ENCODE results near the gene CDH23.

Gene CDH23

DNA sequence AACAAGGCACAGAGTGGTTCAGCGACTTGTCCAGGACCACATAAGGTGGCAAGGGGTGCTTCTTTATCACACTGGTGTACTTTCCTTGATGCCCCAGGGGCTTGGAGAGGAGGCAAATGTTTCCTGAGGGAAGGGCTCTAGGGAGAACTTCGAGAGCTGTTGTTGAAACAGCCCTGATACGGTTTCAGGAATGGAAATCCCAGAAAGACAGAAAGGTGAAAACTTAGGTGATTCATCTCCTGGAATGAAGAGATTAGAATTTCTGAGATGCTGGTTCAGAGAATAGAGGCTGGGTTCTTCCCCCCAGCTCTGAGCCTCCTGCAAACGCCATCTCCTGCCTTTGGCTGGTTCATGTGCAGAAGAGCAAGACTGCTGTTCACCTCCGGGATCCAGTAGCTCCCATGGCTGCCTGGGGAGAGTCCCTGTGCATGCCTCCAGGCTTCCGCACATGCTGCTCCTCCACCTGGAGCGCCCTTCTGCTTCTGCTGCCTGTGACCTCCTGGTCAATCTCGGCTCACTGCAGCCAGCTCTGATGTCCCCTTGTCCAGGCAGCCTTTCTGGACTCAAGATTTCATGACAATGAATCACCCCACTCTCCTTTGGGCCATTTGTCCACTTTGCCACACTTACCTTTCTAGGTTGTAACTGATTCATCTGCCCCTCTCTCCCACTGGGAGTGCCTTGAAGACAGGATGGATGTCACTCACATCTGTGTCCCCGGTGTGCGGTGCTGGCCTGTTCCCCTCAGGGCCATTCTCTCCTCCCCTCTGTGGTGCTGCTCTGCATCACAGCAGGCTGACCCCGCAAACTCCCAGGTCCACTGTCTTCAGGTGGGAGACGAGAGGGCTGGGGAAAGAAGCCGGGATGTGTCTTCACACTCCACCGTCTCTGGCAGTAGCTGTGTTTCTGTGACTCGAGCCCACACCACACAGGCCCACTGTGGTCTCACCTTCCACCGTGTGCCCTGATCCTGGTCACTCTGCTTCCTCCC is 3.6 kb upstream of the CDH23 start:
- no peak for DNase-seq (ENCODE audit: low spot score)

DNA sequence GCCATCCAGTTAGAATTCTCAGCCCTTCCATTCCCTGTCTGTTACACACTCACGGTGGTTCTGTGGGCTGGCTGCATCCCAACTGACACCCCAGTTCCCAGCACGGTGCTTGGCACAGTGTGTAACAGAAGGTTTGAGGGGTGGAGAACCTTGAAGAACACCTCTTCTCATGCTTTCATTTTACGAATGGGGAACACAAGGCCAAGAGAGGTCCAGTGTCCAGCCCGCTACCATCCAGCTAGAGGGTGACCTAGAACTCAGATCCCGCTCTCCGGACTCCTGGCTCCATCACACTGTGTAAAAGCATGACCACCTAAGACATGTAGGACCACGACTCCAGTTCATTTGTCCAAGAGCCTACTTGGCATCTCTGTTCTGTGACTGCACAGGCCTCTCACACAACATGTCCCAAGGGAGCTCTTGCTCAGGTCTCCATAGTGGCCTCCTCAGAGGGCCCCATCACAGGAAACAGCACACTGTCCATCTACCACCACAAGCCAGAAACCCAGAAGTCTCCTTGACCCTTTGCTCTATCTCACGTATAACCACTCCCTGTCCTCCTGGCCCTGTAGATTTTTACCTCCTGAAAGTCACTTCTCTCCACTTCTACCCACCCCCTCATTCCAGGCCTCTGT is 2.8 kb upstream of the CDH23 start:
- no peak for DNase-seq (ENCODE audit: low spot score)

DNA sequence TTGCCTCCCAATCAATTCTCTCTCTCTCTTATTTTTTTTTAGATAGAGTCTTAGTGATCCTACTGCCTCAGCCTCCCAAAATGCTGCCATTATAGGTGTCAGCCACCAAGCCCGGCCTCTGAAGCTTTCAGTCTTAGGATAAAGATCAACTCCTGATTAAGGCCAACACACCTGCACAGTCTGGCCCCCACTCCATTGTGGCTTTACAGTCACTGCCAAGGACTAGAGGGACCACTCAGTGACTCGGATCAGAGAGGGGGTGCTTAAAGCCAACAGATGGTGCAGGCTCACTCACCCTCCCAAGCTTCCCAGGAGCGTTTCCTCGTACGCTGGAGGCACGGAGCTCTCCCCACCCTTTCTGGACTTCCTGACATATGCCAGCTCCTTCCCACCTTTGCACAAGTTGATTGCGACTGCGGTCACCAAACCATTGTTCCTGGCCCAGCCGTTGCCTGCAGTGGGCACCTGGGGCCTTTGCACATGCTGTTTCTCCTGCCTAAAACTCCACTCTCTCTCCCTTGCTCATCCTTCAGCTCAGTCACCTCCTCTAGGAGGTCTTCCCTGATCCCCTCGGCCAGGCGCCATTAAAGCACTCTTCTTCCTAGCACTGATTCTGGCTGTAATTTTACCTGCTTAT is 1.7 kb upstream of the CDH23 start:
- no peak for DNase-seq (ENCODE audit: low spot score)

DNA sequence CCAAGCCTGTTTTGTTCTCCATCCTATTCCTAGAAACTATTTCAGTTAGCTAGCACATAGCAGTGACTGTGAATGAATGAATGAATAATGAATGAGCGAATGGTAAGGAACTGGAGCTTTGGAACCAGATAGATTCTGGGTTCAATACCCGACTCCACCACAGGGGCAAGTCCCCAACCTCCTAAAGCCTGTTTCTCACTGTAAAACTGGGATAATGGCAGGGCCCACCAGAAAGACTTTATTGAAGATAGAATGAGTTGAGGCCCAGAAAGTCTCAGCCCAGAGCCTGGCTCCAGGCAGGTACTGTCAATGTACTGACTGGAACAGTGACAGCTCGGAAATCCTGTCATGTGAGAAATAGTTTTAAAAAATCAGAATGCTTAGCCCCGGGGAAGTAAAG is 1.1 kb upstream of the CDH23 start:
- DNase-seq (ENCODE audit: low spot score), result no peak

DNA sequence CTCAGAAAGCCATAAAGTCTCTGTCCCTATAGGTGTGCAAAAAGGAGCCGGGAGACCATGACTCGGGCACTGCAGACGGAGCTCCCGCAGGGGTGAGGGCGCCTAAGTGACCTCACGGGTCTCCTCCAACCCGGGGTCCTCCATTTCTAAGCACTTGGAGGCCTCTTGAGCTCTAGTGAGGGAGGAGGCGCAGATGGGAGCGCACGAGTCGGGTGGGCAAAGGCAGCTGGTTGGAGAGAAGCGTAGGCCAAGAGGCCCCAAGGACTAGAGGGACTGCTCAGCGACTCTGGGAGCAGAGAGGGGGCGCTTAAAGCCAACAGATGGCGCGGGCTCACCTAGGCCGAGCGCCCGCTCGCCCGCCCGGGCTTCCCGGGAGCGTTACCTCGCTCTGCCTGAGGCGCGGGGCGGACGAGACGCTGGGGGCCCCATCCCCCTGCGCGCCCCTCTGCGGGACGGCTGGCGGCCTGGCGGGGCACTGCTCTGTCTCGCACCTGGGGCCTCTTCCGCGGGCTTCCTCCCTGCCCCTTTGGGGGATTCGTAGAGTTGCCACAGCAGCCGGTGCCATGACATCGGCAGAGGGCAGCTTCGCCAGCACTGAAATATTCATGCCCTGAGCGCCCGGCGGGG is 523 bp upstream of the CDH23 start:
- no peak for DNase-seq (ENCODE audit: low spot score)

DNA sequence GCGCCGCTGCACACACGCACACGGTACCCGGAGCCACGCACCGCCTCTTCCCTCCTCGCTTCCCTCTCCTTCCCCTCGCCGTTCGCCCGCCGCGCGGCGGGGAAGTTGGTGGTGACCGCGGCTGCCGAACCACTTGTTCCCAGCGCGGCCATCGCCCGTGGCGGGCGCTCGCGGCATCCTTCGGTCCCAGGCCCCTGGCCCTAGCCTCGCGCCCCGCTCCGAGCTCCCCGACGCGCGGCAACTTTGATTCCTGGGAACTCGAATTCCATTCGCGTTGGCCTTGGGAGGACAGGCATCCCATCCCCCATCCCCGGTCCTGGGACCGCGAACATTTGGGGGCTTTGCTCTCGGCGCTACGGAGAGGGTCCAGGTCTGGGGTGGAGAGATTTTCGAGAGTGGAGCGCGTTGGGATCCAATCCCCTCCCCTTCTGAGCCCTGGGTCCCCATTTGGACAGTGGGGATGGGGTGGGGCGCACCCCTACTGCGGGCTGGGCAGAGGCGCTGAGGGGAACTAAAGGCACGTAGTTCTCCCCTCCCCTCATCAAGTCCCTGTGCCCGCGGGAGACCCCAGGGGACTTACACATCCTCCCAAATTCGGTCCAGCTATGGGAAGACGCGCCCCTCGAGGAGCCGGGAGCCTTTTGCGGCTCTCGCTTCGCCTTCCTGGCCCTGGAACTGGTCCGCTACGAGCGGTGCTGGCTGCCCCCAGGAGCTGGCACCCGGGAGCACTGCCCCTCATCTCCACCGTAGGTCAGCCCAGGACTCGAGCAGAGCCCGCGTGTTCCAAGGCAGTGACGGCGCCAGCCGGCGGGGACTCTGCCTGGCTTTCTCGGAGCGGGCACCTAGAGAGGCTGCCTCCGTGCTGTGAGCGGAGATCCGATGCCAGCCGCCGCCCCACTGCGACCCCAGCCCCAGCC is 834 bp downstream of the CDH23 start:
- DNase-seq (ENCODE audit: low spot score), result no peak

DNA sequence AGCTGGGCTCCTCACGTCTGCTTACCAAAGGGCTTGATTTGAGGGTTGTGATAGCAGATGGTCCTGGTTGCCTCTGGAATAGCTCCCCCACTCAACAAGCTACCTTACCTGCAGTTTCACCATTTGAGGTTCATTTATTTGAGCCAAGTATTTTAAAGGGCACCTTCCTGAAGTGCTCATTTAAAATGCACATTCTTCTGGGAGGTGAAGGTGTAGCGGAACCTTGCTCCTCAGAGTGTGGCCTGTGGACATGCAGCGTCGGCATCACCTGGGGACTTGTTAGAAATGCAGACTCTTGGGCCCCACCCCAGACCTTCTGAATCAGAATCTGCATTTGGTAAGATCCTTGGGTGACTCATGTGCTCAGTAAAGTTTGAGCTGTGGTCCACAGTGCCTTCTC is 2.3 kb downstream of the CDH23 start:
- DNase-seq (ENCODE audit: low spot score), result no peak

DNA sequence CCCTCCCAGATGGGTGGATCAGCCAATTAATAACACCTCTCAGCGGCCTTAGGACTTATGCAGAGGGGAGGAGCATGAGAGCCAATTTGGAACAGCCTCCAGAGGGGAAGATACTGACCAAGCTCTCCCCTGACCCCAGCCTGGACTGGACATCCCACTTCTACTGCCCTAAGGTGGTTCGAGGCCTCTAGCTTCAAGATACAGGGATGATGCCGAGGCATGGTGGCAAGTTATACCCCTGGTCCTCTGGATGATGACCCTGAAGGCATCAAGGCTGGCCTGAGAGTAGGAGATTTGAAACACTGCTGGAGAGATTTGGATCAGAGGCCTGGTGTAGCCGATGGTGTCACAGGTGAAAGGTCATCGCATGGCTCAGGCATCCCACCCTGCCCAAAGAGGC is 3.2 kb downstream of the CDH23 start:
- DNase-seq (ENCODE audit: low spot score), result no peak

DNA sequence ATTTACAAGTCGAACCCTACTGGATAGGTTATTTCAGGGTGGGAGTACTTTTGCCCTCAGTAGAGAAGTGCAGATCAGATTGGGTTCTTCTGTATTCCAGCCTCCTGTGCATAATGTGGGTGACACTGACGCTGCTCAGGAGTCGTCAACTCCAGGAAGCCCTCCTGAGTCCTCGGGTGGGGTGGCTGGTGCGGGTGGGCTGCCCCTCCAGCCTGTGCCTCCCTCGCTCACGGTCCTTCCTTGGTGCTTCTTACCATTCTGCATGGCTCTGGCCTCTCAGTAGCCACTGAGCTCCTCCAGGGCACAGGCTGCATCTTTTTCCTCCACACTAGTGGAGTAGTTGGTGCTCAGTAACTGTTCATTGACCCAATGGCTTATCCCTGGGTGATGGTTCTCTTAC is 4.3 kb downstream of the CDH23 start:
- DNase-seq (ENCODE audit: low spot score), result no peak

DNA sequence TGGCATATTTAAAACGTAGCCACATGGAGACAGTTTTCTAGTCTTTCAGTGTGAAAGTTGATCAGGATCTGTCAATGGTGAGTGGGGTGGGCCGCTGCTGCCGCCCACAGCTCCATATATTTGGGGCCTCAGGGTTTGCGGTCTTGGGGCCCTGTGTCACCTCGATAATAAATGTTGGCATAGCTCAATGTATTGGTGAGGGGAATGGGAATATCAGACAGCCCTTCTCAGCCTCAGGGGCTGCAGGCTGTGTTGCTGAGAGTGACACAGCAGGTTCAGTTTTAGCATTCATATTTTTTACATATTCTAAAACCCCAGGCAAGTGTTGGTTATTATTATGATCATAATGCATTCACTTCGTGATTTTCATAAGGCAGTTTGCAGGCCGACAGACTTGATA is 5.3 kb downstream of the CDH23 start:
- DNase-seq (ENCODE audit: low spot score), result no peak

DNA sequence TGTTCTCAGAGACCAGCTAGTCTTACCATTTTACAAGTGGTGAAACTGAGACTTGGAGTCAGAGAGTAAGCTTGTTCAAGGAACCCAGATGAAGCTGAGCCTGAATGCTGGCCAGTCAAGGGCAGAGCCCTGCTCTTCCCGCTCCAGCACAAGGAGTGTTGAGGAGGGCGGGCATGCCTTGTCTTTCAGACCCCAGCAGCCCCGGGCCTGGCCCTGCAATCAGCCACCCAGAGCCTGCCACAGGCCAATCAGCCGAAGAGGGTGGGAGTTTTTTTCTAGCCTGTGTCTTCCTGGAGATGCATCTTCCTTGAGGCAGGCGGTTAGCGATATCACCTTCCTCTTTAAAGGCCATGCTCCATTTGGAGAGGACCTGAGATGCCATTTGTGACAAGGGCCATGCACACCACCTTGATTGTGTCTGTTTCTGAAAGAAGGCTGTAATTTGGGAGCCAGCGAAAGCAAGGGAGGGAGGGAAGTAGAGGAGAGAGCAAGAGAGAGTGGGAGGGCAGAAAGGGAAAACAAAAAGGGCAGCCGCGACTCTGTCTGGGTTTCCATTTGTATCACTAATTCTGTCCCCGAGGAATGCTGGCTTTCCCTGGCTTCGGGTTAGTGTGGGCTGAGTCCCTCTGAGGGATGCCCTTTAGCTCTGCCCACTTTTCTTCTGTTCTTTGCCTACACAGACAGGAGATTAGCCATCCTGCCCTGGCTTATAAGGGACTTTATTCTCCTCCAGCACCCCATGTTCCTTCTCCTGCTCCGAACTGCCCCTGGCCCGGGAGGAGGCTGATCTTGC is 8.0 kb downstream of the CDH23 start:
- DNase-seq (ENCODE audit: low spot score), result no peak

DNA sequence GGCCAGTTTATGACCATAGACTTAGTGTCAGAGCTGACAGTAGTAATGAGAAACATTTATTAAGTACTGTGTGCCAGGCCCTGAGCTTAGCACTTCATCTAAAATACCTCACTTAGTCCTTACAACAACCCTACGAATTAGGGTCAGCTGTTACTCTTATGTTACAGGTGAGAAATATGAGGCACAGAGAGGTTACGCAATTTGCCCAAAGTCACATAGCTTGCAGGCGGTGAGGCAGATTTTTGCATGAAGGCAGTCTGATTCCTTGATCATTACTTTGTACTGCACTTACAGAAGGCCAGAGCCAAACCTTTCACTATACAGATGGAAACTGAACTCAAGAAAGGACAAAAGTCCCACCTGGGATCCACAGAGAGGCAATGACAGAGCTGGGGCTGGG is 10.2 kb downstream of the CDH23 start:
- no peak for DNase-seq (ENCODE audit: low spot score)

DNA sequence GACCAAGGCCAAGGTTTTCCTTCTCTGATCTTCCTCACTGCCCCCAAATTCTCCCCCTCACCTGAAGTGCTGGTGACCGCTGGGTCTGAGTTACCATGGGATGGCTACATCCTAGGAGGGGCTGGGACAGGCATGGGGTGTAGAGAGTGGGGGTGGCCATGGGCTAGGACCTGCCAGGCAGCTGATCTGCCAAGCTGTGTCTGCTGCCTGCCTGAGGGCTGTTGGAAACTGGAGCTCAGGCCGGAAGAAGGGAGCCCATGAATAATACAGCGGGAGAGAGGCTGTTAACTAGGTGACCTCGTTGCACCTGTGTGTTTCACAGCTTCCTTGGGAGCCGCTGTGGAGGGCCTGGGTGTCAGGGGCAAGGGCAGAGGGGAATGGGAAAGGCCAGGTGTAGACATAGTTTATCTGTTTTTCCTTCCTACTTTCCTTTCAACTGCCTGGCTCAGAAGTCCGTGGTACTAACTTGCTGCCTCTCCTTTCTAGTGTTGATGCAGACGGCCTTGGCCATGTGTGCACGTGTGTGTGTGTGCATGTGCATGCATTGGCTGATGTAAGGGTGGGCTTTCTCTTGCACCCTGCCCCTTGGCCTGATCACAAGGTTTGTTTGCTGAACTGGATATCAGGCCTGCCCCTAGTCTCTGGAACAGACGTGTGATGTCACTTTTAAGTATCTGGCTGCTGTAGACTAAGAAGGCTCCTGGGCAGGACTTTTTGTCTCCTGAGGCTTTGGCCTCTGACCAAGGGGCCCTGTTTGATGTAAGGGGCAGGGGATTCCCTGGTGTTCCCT is 11.9 kb downstream of the CDH23 start:
- no peak for DNase-seq (ENCODE audit: low spot score)

DNA sequence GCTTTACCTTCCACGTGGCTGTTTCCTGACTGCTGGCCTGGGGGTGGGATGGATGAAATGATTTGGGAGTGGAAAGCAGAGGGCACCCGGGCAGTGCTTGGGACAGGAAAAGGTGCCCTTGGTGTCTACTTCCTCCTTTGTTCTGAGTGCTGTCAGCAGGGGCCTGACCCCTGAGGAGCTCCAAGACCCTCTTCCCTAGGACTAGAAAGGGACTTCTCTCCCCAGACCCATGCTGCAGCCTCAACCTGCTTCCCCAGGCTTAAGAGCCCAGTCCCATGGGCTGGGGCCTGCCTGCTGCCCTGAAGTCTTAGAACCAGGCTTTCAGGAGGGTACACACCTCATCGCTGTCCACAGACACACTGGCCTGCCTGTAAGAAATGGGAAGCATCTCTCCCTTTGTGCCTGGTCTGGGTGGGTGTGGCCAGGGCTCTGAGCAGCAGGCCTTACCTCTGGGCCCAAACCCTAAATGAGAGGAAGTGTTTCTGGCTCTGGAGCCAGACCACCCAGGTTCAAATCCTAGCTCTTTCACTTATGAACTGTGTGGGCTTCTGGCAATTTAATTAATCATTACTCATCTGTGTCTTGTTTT is 12.9 kb downstream of the CDH23 start:
- DNase-seq (ENCODE audit: low spot score), result no peak

DNA sequence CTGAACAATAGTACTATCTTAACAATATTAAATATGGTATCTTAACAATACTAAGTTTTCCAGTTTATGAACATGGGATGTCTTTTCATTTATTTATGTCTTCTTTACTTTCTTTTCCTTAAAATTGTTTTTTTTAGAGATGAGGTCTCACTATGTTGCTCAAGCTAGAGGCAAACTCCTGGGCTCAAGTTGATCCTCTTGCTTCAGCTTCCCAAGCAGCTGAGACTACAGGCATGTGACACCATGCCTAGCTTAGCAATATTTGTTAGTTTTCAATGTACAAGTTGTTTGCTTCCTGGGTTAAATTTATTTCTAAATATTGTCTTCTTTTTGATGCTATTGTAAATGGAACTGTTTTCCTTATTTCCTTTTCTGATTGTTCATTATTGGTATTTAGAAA is 16.9 kb downstream of the CDH23 start:
- DNase-seq (ENCODE audit: low spot score), result no peak

DNA sequence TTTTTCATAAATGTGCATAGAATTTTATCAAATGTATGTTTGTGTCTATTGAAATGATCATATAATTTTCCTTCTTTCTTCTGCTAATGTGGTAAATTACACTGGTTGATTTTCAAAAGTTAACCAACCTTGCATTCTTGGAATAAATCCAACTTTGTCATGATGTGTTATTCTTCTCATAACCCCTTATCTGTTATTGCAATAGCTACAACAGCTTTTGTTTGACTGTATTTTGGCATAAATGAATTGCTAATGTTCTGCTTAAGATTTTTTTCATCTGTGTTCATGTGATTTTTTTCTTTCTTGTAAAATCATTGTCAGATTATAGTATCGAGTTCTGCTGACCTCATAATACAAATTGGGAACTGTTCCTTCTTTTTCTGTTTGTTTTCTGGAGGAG is 17.6 kb downstream of the CDH23 start:
- DNase-seq (ENCODE audit: low spot score), result no peak

DNA sequence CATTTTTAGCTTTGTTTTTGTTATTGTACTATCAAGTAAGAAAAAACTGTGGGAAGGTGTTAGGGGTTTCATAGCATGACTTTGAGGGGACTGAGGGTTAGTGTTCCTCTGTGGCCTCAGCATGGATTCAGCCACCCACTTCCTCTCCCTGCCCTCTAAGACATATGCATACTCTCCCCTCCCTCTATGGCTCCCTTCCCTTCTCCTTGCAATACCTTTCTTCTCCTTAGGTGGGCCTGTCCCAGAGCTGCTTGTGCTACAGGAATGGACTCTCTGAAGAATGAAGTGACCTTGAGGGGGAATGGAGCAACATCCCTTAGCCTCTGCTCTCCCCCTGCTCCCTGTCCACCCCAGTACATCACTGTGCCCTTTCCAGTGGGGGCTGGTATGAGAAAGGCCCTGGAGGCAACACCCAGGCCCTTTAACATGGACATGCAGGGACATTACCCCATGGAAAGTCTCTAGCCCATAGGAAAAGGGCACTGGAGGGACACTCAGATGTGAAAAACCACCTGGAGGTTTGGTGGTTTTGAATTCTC is 22.4 kb downstream of the CDH23 start:
- DNase-seq (ENCODE audit: low spot score), result no peak

DNA sequence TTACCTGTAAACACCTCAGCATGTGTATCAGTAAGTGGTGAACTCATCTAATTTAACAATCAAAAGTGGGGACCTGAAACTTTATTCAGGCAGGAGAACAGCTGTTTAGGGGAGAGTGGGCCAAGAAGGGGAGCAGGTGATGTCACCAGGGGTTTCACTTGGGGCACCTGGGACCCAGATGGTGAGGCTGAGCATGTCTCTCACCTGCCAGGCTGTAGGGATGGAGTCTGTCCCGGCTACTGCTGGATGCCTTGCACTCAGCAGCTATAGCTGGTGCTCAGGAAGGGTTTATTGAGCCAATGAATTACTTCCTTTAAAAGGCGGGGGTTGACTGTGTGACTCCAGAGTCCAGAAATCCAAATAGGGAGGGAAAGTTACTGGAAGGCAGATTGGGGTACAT is 23.0 kb downstream of the CDH23 start:
- no peak for DNase-seq (ENCODE audit: low spot score)

DNA sequence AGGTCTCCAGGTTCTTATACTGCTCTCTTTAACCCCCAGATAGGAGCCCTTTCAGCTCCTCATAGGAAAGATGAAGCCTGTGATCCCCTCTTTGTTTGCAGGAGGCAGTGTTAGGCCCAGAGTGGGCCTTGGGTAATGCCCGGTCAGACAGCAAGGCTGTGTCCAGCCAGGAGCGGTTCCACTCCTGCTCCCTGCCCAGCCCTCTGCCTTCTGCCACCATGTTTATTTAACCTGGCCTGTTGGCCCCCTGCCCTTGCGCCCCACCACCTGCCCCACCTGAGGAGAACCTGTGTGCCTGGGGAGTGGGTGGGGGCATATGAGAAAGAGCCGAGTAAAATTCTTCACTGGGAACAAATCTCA is 24.3 kb downstream of the CDH23 start:
- DNase-seq (ENCODE audit: low spot score), result no peak

Measured in putamen (tissue), 1 donor.